MM.1S (cell line): ENCODE measurements around the gene NTF3.

Experiments used
- DNase-seq: peaks from one replicate; pipeline ENCODE4 v3.0.0-alpha.2; 2015
- H2AFZ ChIP-seq: fragments of 300-600 bp; sonication (generic); 2 replicates; pipeline ENCODE4 v1.6.0; 2016; ENCODE audit warnings: antibody characterized with exemption, low read length
- H3F3A ChIP-seq: fragments of 300-600 bp; sonication (generic); 2 replicates; pipeline ENCODE4 v1.6.1; 2016; ENCODE audit warnings: mild to moderate bottlenecking, antibody characterized with exemption, low read length, moderate library complexity, mixed read lengths; ENCODE audit not compliant: insufficient read depth
- H3K27ac ChIP-seq: fragments of 300-600 bp; sonication (generic); 2 replicates; pipeline ENCODE4 v1.5.1; 2016; ENCODE audit warnings: mild to moderate bottlenecking, low read length
- H3K27me3 ChIP-seq: fragments of 300-600 bp; sonication (generic); replicated peaks from 2 replicates; pipeline ENCODE4 v1.6.0; 2016; ENCODE audit warnings: low read length; ENCODE audit not compliant: insufficient read depth
- H3K36me3 ChIP-seq: fragments of 300-600 bp; sonication (generic); replicated peaks from 2 replicates; pipeline ENCODE4 v1.6.1; 2016; ENCODE audit warnings: mild to moderate bottlenecking, low read length, mixed read lengths; ENCODE audit not compliant: insufficient read depth
- H3K4me1 ChIP-seq: fragments of 300-600 bp; sonication (generic); 2 replicates; pipeline ENCODE4 v1.6.1; 2016; ENCODE audit warnings: low read length, mixed read lengths
- H3K4me2 ChIP-seq: fragments of 300-600 bp; sonication (generic); 2 replicates; pipeline ENCODE4 v1.6.0; 2016; ENCODE audit warnings: low read depth, low read length
- H3K4me3 ChIP-seq: fragments of 300-600 bp; sonication (generic); 2 replicates; pipeline ENCODE4 v1.5.1; 2016; ENCODE audit warnings: low read length, mixed read lengths
- H3K79me2 ChIP-seq: fragments of 300-600 bp; sonication (generic); 2 replicates; pipeline ENCODE4 v1.6.1; 2016; ENCODE audit warnings: mixed run types, low read length, mixed read lengths
- H3K9ac ChIP-seq: fragments of 300-600 bp; sonication (generic); 2 replicates; pipeline ENCODE4 v1.6.1; 2016; ENCODE audit warnings: low read length, mixed read lengths
- H3K9me2 ChIP-seq: fragments of 300-600 bp; sonication (generic); replicated peaks from 2 replicates; pipeline ENCODE4 v1.6.1; 2016; ENCODE audit warnings: mild to moderate bottlenecking, low read length, mixed read lengths; ENCODE audit not compliant: insufficient read depth
- H3K9me3 ChIP-seq: fragments of 300-600 bp; sonication (generic); replicated peaks from 2 replicates; pipeline ENCODE4 v1.6.1; 2016; ENCODE audit warnings: mild to moderate bottlenecking, low read length, mixed read lengths; ENCODE audit not compliant: insufficient read depth
- H4K20me1 ChIP-seq: fragments of 300-600 bp; sonication (generic); 2 replicates; pipeline ENCODE4 v1.6.1; 2016; ENCODE audit warnings: mild to moderate bottlenecking, low read length, moderate library complexity, mixed read lengths; ENCODE audit not compliant: insufficient read depth
- EZH2 ChIP-seq: fragments of 300-600 bp; sonication (generic); optimal IDR thresholded peaks from 2 replicates; pipeline ENCODE3; 2017; ENCODE audit warnings: low read depth, mild to moderate bottlenecking, antibody characterized with exemption, low read length, mixed read lengths
- EZH2phosphoT487 ChIP-seq: fragments of 300-600 bp; sonication (generic); IDR thresholded peaks from 2 replicates; pipeline ENCODE4 v1.6.1; 2018; ENCODE audit warnings: antibody characterized with exemption, low read length
- TF ChIP-seq, protein P1 (sequence below): fragments of 300-600 bp; sonication (generic); IDR thresholded peaks from 2 replicates; pipeline ENCODE4 v1.5.1; 2016; ENCODE audit warnings: antibody characterized with exemption, low read length, mixed read lengths

NTF3 gene

GRCh38 chr12:5395443-5396271 is 36.3 kb upstream of the NTF3 start:
- H3K27ac ChIP-seq = no peak overlapping the region
- no peaks in the 10 kb centered on the region for H3F3A ChIP-seq
- no peak overlapping the region for H3K4me2 ChIP-seq
- H3K4me1 ChIP-seq = no peaks in the 10 kb centered on the region
- H3K9me2 ChIP-seq = no peaks in the 10 kb centered on the region
- H4K20me1 ChIP-seq = no peaks in the 10 kb centered on the region
- no peak overlapping the region for H2AFZ ChIP-seq
- H3K4me3 ChIP-seq = no peak overlapping the region
- no peak for TF ChIP-seq EZH2phosphoT487
- TF ChIP-seq, protein P1, sequence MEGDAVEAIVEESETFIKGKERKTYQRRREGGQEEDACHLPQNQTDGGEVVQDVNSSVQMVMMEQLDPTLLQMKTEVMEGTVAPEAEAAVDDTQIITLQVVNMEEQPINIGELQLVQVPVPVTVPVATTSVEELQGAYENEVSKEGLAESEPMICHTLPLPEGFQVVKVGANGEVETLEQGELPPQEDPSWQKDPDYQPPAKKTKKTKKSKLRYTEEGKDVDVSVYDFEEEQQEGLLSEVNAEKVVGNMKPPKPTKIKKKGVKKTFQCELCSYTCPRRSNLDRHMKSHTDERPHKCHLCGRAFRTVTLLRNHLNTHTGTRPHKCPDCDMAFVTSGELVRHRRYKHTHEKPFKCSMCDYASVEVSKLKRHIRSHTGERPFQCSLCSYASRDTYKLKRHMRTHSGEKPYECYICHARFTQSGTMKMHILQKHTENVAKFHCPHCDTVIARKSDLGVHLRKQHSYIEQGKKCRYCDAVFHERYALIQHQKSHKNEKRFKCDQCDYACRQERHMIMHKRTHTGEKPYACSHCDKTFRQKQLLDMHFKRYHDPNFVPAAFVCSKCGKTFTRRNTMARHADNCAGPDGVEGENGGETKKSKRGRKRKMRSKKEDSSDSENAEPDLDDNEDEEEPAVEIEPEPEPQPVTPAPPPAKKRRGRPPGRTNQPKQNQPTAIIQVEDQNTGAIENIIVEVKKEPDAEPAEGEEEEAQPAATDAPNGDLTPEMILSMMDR = no peak
- no peak for TF ChIP-seq EZH2
- H3K27me3 ChIP-seq = no peaks in the 10 kb centered on the region
- H3K9me3 ChIP-seq = no peaks in the 10 kb centered on the region; the same call in 1 of the 2 replicates
- H3K9ac ChIP-seq = no peak overlapping the region
- no peaks in the 10 kb centered on the region for H3K36me3 ChIP-seq
- DNase-seq = no peak
- no peaks in the 10 kb centered on the region for H3K79me2 ChIP-seq

GRCh38 chr12:5396541-5396940 is 35.4 kb upstream of the NTF3 start:
- H3K4me3 ChIP-seq = no peak overlapping the region
- H3K4me2 ChIP-seq = no peak overlapping the region
- H2AFZ ChIP-seq = no peak overlapping the region
- H3K4me1 ChIP-seq = no peaks in the 10 kb centered on the region
- no peaks in the 10 kb centered on the region for H3K9me2 ChIP-seq
- no peak for DNase-seq
- no peaks in the 10 kb centered on the region for H3F3A ChIP-seq
- no peaks in the 10 kb centered on the region for H3K27me3 ChIP-seq
- no peak overlapping the region for H3K9ac ChIP-seq
- H4K20me1 ChIP-seq = no peaks in the 10 kb centered on the region
- H3K79me2 ChIP-seq = no peaks in the 10 kb centered on the region
- H3K36me3 ChIP-seq = no peaks in the 10 kb centered on the region
- TF ChIP-seq EZH2phosphoT487 (no peak), EZH2 (no peak)
- TF ChIP-seq, protein P1 = no peak
- no peaks in the 10 kb centered on the region for H3K9me3 ChIP-seq
- no peak overlapping the region for H3K27ac ChIP-seq

DNA sequence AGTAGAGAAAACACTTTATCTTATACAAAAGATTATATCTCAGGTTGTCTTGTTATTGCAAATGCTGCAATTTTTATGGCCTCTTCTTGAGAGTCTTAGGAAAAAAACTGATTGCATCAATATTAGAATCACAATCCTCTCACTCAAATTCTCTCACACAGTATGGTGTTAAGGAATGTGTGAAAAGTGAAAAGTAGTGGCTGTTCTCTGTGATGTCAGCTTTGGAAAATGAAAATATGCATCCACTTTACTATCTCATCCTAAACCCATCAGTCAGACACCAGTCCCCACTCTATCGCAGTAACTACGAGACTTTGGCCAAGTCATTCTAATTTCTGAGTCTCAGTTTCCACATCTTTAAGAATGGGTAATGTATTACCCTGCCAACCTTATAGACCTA is 32.6 kb upstream of the NTF3 start:
- Histone ChIP-seq H4K20me1 (no peaks in the 10 kb centered on the region), H3K9me3 (no peaks in the 10 kb centered on the region), H3F3A (no peaks in the 10 kb centered on the region), H3K4me1 (no peaks in the 10 kb centered on the region), H3K4me2 (no peak overlapping the region), H3K4me3 (no peak overlapping the region), H3K27ac (no peak overlapping the region), H3K79me2 (no peaks in the 10 kb centered on the region), H3K9me2 (no peaks in the 10 kb centered on the region), H3K27me3 (no peaks in the 10 kb centered on the region), H3K36me3 (no peaks in the 10 kb centered on the region), H2AFZ (no peak overlapping the region), H3K9ac (no peak overlapping the region)
- no peak for DNase-seq
- TF ChIP-seq, protein P1 = no peak
- TF ChIP-seq EZH2 (no peak), EZH2phosphoT487 (no peak)
